ENCODE data around the gene UMAD1.

UMAD1 gene

DNA sequence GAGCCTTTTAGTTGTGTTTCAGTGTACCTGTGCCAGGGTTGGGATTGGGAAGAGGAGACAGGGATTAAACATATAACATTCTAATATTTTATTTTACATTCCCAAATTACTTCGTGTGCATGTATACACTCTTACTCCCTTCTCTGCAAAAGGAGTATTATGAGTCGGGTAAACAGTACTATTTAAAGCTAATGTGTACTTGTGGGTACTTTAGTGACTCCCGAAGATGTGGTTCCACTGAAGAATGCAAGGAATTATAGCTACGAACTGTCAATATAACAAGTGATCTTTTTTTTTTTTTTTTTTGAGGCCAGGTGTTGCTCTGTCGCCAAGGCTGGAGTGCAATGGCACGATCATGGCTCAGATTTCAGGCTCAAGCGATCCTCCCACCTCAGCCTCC, 200.5 kb downstream of the UMAD1 start:
- no peak for DNase-seq (ENCODE audit: low read depth)

DNA sequence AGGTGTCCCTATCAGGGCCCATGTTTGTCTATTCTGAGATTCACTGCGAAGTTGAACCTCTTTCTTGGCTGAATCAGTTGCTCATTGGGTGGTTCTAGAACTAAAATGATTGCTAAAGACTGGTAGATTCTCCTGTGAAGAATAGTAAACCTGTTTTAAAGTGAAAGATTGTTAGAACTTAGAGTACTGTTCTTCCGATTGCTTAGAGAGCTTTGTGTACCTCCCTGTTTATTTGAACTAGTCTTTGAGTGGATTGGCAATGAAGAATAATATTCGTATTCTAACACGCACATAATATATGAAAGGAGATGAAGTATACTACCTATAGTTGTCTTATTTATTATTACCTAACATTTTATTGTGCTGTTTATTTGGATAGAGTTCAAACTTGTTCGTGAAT, 202.7 kb downstream of the UMAD1 start:
- DNase-seq (ENCODE audit: low read depth), result no peak

- no peak for DNase-seq (ENCODE audit: low read depth)
Observed at GRCh38 chr7:7843972-7844371, 203.4 kb downstream of the UMAD1 start.

DNA sequence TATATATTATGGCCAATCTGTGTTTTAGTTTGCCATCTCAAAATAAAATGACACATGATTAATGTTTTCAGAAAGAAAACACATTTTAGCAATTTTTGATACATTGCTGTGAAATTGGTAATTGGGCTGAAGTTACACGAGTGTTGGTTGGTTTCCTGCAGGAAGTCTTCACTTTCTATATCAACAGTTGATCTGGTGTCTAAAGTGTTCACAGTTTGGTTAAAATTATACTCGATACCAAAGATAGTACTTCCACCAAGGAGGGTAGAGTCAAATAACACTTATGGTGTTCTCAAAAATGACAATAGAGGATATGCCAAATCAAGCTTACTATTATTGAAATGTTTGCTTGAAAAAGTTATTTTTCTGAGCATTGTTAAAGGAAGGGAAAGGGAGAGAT, 207.7 kb downstream of the UMAD1 start:
- no peak for DNase-seq (ENCODE audit: low read depth)

- DNase-seq (ENCODE audit: low read depth), result no peak
Observed at GRCh38 chr7:7848892-7849291, 208.3 kb downstream of the UMAD1 start.

DNA sequence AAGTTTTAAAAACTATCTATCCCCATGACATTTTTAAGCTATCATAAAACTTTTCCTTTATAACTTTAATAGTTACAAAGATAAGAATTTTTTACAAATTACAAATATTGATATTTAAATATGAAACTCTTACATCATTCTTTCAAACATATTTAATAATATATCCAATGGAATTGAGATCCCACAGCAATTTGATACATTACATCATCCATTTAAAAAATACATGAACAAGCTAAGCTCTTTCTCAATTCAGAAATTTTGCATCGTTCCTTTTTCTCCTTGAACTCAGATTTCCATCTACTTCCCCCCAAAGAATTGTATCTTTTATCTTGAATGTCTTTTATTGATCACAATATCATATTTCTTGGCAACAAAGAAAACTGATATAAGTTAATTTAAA, 209.6 kb downstream of the UMAD1 start:
- DNase-seq (ENCODE audit: low read depth), result no peak

- no peak for DNase-seq (ENCODE audit: low read depth)
Observed at GRCh38 chr7:7851381-7851780, 210.8 kb downstream of the UMAD1 start.

DNA sequence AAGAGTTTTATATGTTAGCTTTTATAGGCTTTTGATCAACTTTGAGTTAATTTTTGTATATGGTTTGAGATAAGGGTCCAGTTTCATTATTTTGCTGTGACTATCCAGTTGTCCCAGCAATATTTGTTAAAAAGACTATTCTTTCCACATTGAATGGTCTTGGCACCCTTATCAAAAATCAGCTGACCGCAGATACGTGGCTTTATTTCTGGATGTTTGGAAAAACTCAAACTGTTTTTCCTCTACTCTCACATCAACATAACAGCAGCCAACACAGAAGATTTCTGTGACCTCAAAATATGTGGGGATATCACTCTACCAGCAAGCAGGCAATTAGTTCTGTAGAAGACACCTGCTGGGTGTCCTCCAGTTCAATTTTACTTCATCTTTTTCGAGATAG, 211.4 kb downstream of the UMAD1 start:
- no peak for DNase-seq (ENCODE audit: low read depth)

DNA sequence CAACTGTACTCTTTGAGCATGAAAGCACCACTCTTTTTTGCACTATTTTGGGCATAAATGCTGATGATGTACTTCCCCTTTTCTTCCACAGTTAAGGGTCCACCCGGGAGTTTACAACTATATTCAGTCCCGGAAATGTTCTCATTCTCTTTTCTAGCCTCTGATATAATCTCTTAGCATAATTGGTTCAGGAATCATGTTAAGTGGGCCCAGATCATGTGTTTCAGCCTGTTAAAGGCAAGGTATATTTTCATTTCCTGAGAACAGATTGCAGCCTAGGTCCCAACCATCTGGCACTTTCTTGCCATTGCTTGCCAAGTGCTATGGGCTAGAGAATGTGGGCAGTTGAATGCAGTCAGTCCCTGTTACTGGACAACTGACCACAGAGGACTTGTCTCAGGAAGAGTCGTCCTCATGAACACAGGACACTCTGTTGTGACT, 216.6 kb downstream of the UMAD1 start:
- no peak for DNase-seq (ENCODE audit: low read depth)

DNA sequence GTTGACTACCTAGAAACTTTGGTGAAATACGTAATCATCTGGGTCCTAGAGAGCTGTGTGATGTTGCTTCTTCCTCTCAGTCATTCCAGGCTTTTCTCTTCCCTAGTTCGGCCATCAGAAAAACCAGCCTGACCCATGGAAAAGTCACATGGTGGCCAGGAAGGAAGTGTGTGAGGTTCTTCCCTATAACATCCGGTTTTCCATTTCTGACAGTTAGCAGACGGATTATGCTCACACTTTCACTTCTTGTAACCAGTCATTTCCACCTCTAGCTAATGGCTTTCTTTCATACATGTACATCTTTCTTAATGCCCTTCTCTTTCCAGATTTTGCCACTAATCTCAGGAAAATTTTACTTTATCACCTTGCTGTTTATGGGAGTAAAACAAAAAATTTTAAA, 218.0 kb downstream of the UMAD1 start:
- no peak for DNase-seq (ENCODE audit: low read depth)

- no peak for DNase-seq (ENCODE audit: low read depth)
Observed at GRCh38 chr7:7859411-7859810, 218.9 kb downstream of the UMAD1 start.

DNA sequence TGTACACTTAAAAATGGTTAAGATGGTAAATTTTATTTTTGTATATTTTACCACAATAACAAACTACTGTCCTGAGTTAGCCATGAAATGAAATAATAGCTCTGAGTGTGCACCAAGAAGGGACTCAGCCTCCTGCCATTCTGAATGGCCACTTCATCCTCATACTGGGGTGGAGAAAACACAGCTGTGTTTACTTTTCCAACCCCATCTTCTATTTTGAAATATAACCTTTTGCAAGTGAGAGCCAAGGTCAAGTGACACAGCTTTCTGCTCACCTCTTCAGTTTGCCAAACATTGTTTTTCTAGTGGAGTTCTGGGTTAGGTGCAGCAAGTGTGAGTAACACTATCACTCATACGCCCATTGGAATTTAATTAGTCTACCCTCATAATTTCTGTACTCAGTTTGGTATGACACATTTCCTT, 220.7 kb downstream of the UMAD1 start:
- DNase-seq (ENCODE audit: low read depth), result no peak

GRCh38 chr7:7862393-7862792, 221.8 kb downstream of the UMAD1 start:
- DNase-seq (ENCODE audit: low read depth), result no peak

DNA sequence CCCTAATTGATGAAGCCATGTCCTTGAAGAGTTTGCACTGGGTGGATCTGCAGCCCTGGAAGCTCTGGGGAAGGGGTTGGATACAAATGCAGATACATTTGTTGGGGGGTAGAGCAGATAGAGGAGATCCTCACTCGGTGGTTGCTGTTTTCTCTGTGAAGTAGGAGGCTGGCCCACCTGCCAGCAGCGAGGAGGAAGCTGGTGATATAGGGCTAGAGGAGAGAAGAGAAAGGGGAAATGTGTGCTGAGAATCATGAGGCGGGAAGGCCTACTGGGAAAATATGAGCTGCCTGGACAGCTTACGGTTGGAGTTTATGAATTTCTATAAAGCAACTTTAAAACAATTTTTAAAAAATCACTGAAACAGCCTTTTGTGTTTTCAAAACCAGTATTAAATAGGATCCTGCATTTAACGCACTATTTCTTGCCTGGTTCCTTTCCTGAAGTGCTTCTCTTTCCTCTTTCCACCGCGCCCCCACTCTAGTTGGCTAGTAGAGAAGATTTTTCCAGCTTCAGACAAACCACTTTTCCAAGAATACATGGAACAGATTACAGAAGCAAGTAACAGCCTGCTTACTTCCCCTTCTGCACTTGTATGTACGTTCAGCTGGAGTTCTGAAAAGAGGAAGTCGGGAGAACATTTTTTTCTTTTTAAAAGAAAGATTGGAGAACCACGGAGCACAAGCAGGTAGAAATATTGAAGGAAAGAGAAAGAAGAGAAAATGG, 227.5 kb downstream of the UMAD1 start:
- no peak for DNase-seq (ENCODE audit: low read depth)

- DNase-seq (ENCODE audit: low read depth), result no peak
Observed at GRCh38 chr7:7868572-7868899, 228.0 kb downstream of the UMAD1 start.

DNA sequence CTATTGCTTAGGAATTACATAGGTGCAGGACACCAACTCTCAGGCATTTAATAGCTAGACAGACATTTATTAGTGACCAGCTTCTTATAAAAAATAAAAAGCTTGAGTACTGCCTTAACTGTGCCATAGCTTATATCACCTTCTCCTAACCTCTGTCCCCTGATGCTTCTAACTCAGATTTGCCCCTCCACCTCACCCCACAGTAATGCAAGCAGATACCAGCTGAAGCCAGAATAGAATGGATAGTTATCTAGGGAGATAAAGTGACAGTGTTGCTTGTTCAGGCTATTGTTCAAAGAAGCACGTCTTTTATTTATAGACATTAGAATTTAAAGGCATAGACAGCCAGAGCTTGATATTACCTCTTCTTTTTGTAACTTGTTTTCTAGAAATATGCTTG, 228.5 kb downstream of the UMAD1 start:
- no peak for DNase-seq (ENCODE audit: low read depth)

DNA sequence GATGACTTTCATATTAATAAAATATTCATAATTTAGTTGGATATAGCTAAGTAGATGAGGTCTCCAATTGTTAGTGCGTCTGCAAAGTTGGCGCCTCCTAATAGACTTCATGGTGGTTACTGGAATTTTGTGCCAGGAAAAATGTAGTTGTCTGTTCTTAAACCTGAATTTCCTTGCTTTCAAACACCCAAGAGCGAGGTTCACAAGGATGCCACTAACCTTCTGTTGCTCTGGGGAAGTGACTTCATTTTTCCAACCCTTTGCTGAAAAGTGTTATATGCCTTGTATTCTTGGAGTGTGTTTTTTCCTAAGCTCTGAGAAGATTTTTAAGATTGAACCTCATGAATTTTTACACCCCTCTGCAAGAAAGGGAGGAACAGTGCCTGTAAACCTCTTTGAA, 229.1 kb downstream of the UMAD1 start:
- no peak for DNase-seq (ENCODE audit: low read depth)

DNA sequence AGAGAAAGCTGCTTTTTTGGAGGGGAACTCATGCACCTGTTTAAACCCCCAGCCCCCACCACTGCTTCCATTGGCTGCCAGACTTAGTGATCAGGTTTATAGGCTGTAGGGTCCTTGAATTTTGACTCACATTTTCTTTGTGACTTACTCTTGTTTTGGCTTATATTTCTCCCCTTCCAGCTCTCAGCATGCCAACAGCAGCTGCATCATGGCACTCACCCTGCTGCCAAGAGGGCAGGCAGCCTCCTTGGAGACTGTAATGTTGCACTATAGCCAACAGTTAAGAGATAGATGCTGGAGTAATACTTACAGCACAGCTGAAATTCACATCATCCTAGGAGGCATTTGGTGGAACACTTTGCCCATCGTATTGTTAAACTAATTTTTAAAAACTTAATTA, 230.0 kb downstream of the UMAD1 start:
- DNase-seq (ENCODE audit: low read depth), result no peak

DNA sequence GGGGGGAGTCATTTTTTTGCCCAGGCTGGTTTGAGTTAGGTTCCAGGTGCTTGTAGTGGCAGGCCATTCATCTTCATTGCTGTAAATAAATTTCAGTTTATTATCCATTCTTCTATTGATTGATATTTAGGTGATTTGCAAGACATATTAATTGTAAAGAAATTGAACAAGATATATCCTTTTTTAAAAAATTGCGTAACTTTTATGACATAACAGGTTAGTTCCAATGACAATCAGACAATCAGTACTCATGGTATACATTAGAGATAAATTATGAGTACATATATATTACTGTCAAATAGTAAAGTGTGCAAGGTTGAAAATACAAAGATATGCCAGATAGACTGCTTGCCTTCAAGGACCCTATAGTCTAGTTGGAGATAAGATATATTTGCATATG, 235.9 kb downstream of the UMAD1 start:
- no peak for DNase-seq (ENCODE audit: low read depth)

DNA sequence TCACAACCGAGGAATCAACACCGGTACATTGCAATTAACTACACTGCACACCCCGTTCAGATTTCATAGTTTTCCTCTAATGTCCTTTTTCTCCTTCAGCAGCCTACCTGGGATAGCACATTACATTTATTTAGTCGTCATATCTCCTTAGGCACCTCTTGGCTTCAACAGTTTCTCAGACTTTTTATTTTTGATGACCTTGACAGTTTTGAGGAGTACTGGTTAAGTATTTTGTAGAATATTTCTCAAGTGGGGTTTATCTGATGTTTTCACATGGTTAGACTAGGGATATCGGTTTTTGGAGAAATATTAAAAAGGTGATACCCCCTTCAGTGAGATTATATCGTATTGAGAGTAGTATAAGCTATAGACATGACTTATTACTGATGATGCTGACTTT, 241.0 kb downstream of the UMAD1 start:
- DNase-seq (ENCODE audit: low read depth), result no peak

- DNase-seq (ENCODE audit: low read depth), result no peak
Observed at GRCh38 chr7:7882888-7883287, 242.3 kb downstream of the UMAD1 start.

- no peak for DNase-seq (ENCODE audit: low read depth)
Observed at GRCh38 chr7:7883394-7883793, 242.8 kb downstream of the UMAD1 start.

GRCh38 chr7:7884855-7885254, 244.3 kb downstream of the UMAD1 start:
- no peak for DNase-seq (ENCODE audit: low read depth)

DNA sequence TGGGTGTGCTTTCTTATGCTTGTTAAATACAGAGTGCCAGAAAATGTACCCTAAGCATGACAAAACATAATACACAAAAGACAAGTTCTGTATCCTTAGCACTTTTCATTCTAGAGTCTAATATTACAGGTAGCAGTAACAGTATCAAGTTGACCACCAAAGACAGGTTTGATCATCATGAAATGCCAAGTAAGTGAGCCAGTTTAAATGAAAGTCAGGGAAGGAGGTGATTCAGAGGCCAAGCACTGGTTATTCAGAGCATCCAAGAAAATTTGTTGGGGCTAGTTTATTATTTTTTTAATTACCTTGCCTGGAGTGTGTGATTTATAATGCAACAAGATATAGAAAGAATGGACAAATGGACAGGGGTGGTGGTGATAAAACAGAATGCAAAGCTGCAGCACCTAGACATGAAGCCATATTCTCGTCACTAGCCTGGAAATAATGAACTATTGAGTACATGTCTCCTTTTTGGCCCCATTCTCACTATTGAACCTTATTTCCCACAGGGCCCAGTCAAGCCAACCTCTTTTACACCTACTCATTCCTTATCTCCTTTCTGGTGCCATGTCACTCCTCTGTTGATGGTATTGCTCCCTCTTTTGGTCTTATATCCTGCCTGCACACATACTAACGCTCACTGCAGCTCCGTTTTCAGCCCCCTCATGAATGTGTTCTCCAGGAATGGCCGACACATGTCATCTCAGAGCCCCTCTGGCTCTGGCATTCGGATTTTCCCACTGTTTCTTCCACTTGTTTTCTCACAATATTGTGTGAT, 249.4 kb downstream of the UMAD1 start:
- DNase-seq (ENCODE audit: low read depth), result no peak
